GM21619 (cell line): ENCODE measurements around the gene MTMR2.
"Not testable (repeated sequence)": the region's sequence is repeated elsewhere in the genome, so short reads cannot be mapped to it uniquely, and the experiment has no call there.

ENCODE experiments used
- ATAC-seq: cut with Tn5 transposase; IDR thresholded peaks from one replicate; pipeline ENCODE4 v1.9.1; 2021; ENCODE audit not compliant: unreplicated experiment

Gene MTMR2

DNA sequence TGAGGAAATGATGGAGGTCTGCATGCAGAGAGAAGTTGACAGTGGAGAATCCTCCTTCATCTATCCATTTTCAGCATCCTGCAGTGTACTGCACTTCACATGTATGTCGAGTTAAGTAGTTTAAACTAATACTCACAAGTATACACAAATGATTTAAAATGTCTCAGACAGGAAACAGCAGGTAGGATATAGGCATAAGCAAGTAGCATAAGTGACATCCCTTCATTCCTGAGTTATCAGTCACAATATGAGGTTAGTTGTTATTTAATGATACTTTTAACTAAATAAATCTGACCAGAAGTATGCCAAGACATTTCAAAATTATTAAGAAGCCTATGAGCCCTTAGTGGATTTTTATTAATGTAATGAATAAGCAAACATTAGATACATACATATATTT is 37.4 kb downstream of the MTMR2 start:
- no peak for ATAC-seq

DNA sequence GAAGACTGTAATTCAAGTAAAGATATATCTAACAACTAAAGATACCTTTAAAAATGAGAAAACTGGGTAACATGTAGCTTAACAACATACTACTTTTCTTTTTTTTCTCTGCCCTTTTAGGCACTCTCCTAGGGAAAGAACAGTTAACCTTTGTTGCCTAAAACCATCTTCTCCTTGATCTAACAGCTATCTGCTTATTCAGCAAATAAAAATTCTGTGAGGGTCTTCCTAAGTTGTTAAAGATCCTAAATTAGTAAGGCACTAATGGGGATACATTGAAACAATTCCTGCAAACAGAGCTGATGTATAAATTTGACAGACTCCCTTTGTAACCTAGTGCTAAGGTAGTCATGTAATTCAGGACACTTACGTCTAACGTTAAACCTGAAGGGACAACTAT is 39.1 kb downstream of the MTMR2 start:
- ATAC-seq, result no peak

DNA sequence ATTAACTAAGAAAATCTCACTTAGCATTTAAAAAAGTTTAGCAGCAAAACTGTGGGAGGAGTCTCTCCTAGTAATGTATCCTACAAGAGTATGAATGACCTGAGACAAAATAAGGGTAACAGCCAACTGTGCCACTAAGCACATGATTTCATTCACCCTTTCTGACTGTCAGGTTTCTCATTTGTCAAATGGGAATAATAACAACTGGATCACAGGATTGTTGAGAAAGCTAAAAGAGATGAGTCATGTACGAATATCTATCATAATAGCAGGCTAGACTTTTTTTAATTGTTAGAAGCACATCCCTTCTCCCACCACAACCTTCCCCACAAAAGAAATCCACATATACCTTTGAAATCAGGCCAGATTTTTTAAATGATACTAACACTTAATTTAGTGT is 39.5 kb downstream of the MTMR2 start:
- no peak for ATAC-seq

DNA sequence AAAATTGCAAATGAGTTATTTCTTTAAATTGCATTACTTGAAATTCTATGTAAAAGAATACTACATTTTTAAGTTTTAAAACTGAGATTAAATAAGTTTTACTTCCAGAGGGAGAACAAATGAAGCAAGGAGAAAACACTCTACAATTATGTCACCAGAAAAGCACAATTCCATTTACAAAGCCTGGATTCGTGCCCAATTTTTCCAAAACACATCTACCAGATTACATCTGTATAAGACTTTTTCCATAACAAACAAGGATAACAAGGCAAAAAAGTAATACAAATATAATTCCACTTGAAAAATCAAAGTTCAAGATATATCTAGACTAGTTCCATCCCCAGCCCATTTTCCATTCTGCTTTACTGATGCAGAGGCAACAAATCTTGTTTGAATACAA is 40.5 kb downstream of the MTMR2 start:
- ATAC-seq, result no peak

DNA sequence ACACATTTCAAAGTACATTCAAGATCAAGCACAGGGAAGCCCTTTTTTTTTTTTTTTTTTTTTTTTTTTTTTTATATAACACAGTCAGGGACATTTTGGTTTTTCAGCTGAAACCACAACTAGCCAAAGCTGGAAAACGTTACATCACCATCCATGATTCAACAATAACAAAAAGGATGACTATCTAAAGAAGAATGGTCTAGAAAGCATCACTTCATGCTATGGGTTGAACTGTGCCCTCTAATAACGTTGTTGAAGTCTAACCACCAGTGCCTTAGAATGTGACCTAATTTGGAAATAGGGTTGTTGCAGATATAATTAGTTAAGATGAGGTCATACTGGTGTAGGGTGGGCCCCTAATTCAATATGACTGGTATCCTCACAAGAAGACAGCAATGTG is 46.6 kb downstream of the MTMR2 start:
- ATAC-seq, result no peak

DNA sequence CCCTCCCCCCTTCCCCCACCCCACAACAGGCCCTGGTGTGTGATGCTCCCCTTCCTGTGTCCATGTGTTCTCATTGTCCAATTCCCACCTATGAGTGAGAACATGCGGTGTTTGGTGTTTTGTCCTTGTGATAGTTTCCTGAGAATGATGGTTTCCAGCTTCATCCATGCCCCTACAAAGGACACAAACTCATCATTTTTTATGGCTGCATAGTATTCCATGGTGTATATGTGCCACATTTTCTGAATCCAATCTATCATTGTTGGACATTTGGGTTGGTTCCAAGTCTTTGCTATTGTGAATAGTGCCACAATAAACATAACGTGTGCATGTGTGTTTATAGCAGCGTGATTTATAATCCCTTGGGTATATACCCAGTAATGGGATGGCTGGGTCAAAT is 53.0 kb downstream of the MTMR2 start:
- not testable (repeated sequence) for ATAC-seq

DNA sequence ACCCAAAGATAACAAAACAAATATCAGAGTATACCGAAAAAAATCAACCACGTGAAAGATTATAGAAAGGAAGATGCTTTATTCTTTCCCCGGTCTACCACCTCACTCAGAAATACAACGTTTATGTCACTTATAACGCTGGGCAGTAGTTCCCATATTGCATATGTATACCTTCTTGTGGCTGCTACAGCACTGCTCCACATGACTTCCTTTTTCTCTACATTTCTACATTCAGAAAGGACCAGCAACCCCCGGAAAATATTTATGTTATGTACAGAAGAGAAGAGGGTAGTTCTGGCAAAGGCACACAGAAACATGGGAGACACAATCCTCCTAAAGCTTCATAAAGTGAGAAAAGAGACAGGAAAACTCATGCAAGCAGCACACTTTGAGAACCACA is 56.8 kb downstream of the MTMR2 start:
- ATAC-seq, result no peak

DNA sequence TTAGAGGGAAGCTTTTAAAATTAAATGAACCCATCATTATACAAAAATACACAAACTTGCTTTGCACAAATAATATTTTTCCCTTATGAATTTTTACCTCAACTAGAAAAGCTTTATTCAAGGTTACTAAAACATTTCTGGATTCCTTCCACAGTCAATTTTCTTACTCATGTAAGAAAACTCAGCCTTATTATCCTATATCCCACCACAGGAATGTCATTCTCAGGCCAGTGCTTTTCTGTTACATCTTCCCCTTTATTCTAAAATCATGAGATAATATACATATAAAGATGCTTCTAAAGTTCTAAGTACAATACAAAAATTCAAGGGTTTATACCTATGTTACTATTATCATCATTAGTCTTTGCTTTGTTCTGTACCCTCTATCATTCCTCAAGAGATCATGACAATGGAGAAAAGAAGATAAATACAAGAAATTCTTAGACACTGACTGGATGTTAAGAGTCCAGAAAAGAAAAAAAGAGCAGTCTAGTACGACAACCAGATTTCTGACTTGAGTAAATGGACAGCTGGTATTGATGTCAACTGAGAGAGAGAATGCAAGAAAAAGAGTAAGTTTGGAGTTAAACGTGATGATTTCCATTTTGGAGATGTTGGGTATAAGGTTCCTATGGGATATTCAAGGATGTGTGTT is 60.3 kb downstream of the MTMR2 start:
- ATAC-seq, result no peak

DNA sequence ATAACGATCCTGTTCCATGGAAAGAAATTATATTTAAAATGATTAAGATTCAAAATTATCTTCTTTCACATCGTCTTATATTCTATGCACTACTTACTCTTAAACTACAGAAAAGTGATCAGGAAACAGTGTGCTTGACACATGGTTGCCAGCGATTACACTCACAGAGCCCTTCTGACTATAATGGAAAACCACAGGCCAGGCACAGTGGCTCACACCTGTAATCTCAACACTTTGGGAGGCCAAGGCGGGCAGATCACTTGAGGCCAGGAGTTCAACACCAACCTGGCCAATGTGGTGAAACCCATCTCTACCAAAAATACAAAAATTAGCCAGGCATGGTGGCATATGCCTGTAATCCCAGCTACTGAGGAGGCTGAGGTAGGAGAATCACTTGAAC is 63.9 kb downstream of the MTMR2 start:
- ATAC-seq, result not testable (repeated sequence)

DNA sequence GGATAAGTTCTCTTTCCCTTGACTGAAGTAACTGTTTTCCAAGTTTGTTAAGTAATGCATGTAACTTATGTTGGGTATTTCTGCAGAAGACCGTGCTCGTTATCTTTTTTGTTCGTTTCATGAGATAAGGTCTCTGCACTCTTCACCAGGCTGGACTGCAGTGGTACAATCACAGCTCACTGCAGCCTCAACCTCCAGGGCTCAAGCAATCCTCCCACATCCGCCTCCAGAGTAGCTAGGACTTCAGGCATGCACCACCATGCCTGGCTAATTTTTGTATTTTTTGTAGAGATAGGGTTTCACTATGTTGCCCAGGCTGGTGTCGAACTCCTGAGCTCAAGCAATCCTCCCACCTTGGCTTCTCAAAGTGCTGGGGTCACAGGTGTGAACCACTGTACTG is 69.5 kb downstream of the MTMR2 start:
- ATAC-seq, result not testable (repeated sequence)

DNA sequence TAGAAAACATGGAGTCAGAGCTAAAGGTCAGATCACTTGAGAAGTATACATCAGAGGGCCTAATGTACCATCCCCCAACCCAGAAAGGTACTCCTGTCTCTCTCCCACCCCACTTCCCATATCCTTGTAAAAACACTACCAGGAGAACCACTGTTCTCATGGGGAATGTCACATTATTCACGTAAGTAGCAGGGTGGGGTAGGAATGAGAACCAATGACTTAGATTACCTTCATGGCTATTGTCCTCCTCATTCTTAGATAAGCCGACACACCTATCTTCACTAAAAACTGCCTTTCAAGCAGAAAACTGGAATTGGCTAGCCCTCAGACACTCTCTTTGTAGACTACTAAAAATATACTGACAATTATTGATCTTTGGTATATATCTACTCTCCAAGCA is 70.0 kb downstream of the MTMR2 start:
- no peak for ATAC-seq

DNA sequence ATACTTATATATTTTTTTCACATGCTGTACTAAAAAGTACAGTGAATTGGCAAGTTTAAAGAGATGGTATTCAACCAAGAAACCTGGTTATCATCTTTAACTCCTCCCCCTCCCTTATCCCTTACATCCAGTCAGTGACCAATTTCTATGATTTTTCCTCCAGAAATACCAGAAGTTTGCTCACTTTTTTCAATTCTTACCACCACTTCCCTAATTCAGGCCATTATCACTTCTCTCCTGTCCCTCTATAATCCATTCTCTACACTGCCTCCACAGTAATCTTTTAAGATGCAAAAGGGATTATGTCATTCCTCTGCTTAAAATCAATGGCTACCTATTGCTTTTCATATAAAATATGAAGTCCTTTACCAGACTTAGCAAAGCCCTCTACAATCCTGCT is 70.8 kb downstream of the MTMR2 start:
- ATAC-seq, result no peak

DNA sequence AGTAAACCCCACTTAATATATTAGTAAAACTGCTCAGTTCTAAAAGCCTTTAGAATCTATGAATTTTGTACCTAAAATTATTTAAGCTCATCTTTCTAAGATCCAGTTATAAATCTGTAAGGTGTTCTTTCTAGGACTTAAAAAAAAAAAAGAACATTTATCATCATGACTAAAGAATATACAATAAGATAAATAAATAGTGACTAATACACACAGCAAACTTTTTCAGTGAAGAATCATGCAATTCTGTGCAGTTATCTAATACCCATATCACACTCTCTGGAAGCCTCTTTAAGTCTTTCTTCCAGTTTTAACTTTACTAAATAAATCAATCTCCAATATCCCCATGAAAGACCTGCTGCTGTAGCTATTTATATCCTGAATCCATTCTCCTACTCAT is 73.8 kb downstream of the MTMR2 start:
- ATAC-seq, result no peak

DNA sequence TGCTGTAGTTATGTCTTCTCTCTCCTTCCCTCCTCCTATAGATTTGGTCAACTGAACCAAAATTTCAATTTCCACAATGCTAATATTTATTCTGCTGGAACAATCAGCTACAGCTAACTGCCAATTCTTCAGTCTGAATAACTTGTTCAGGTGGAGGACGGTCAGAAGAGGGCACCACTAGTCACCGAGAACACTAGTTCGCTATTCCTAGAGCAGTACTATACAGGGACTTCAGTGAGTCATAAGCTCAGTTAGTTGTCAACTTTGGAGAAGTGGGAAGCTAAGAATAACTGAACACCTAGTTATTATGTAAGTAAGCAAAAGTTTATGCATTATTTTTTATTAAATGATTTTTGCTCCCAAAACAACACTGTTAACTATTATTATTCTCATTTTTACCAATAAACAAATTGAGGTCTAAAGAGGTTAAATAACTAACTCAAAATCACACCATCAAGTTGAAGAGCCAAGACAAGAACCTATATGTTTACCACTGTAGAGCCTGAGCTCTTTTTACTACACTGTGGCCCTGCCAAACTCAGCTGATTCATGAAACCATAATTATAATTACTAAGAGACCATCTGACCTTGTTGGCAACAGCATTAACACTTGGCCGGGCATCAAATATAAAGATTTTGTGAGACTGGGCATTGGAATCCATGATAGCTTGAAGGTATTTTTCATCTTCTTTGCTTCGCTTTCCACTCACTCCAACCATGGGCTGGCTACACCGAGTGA is 74.7 kb downstream of the MTMR2 start:
- ATAC-seq, result peak; percentile 73

DNA sequence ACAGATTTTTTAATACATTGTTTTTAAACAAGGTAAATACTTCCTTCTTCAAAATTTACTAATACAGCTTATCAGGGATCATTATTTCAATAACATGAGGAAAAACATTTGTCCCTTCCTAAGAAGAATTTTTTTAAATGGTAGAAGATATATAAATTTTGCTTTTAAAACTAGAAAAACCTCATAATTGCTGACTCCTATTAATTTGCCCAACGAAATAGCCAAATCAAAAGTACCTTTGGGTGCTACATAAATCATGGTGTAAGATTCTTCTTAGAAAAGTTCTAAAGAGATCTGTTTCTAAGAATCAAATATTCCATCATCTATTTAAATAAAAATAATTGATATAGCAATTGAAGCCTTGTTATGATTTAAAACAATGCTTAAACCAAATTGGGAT is 78.7 kb downstream of the MTMR2 start:
- ATAC-seq, result no peak

DNA sequence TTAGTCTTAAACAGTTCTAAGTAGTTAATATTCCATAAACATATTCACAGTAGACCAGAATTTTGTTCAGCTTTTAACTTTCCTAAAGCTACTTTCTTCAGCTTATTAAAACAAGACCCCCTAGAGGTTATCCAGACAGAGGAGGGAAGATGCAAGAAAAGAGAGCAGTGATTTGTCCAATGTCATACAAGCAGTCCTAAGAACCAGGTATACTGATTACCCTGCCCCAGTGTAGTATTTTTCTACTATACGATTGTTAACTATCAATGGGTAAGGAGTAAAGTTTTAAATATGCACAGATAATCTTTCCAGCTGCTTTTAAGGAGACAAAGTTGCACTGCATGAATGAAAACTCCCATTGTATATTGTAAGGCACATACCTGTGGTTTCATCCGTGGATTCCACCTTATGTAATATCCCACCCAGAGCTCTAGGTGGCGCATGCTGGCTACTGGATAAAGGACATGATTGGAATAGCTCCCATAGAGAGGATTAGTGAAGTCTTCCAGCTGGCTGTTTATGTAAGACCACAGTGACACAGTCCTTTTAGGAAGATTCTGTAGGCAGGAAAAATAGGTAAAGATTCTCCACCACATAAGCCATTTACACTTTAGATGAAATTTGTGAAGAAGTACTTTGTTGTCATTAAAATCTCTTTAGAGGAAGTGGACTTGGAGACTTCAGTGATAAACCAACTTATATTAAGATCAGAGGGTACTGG is 88.0 kb downstream of the MTMR2 start:
- peak; percentile 96 for ATAC-seq

DNA sequence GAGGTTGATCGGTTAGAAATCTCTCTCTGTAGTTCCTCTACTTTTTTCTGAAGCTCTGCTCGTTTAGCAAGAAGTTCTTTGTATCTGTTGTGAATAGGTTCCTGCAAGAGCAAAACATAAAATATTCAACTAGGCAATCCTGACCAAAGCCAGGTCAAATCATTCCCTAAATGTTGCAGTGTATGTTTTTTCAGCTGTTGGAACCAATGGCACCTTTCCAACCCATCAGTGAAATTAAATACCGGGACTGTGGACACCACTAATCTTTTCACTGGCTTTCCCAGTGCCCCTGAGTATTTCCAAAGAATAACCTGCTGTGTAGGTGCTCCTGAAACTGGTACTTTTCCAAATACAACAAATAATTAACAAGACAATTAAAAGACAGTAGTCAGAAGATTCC is 88.6 kb downstream of the MTMR2 start:
- ATAC-seq, result no peak

DNA sequence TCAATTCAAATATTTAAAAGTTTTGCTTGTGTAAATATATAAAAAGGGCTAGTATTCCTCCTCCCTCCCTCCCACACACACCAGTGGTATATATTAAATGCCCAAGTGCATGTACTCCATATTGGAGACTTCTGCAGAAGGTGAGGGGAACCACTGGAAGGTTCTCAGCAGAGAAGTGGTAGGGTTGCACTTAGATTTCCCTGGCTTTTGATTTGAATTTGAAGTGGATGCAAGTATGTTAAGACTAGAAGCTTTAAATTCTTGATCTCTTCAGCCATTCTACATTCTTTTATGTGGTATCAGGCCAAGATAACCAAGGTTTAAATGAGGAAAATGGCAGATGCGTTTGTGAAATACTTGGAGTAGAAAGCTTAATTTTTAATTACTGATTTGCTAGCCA is 90.5 kb downstream of the MTMR2 start:
- no peak for ATAC-seq

DNA sequence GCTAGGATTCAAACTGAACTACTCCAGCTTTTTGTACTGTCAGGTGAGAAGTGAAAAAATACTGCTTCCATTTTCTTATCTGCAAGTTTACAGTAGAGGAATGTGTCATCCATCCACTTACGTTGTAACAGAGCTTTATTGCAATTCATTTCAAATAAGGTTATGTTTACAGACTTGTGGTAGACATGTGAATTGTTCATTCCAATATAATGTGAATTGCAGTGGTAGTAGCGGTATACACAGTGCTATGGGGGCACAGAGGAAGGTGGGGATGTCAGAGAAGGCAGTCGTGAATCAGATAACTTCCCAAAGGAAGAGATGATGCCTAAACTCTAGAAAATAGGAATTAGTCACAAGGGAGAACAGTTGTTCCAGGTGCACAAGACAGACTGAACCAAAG is 91.1 kb downstream of the MTMR2 start:
- ATAC-seq, result no peak

DNA sequence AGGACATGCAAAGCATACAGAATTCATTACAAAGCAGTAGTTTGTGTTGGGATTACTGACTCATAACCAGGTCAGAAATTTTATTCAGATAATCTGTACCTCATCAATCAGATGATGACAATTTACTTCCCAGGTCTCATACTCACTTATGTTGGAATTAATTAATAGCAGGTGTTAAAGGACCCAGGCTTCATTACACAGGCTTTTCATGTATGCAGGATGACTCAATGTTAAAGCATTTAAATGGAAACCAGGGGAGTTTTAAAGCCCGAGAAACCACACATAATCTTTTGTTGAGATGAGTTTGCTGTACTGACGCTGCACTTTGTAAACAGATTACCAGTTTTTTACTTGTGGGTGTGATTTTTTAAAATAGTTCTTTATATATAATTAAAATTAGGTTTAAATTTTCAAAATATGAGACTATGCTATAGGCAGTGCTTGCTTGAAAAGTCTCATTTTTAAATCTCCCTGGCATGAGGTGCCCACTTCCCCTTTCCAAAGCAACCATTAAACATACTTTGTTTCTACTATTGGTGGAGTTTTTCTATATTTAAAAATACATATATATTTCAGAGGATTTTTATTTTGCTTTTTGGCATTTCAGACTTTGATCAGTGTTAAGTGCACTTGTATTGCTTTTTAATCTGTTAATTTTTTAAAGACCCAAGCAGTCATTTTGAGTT is 92.6 kb downstream of the MTMR2 start:
- ATAC-seq, result no peak

DNA sequence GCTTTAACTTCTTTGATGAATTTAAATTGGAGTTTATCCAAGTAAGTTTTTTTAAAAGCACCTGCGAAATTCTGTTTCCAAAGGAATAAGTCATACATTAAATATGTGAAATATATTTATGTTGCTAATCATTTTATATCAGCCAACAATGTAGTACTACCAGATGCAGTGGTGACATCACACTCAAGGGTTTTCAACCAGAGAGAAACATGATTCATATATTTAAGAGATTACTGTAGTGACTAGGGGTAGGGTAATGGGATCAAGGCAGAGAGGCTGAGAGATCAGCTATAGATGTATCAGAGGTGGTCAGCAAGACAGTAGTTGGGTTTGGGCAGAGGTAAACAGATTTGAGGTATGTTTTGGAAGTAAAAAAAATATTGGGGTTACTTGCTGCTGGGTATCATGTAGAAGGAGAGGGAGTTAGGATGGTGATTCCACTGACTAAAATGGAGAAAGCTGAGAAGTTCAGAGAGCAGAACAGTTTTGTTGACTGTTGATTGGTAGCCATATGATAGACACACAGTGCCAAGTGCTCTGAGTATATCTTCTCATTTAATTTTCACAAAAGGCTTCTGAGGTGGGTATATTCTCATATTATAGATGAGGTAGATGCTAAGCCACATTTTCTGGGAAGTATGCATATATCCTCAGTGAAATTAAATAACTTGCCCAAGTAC is 94.2 kb downstream of the MTMR2 start:
- ATAC-seq, result no peak
